GM12874 (cell line): Measurements from ENCODE around the gene ZNF800.

Experiments
- TF ChIP-seq, protein P1 (sequence below): IDR thresholded peaks from 2 replicates; pipeline ENCODE4 v1.5.1; 2011; ENCODE audit warnings: low read depth, mild to moderate bottlenecking, control low read depth, low read length, moderate library complexity; ENCODE audit not compliant: insufficient read depth

The ZNF800 gene

DNA sequence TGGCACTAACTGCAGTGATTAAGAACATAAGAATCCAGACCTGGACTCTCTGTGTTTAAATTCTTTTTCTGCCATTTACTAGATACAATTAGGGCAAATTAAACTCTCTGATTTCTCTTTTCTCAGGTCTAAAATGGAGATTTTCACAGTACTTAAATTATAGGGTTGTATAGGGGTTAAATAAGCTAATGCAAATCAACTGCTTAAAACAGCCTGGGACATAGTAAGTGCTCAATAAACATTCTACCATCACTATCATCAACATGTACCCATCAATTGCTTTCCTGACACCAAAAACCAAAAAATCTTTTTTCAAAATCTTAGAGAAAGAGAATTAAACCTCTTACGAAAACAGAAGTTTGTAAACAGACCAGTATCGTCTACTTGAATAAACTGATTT, 4.5 kb downstream of the ZNF800 start:
- TF ChIP-seq, protein P1, sequence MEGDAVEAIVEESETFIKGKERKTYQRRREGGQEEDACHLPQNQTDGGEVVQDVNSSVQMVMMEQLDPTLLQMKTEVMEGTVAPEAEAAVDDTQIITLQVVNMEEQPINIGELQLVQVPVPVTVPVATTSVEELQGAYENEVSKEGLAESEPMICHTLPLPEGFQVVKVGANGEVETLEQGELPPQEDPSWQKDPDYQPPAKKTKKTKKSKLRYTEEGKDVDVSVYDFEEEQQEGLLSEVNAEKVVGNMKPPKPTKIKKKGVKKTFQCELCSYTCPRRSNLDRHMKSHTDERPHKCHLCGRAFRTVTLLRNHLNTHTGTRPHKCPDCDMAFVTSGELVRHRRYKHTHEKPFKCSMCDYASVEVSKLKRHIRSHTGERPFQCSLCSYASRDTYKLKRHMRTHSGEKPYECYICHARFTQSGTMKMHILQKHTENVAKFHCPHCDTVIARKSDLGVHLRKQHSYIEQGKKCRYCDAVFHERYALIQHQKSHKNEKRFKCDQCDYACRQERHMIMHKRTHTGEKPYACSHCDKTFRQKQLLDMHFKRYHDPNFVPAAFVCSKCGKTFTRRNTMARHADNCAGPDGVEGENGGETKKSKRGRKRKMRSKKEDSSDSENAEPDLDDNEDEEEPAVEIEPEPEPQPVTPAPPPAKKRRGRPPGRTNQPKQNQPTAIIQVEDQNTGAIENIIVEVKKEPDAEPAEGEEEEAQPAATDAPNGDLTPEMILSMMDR: no peak

GRCh38 chr7:127383123-127383835, 9.2 kb downstream of the ZNF800 start:
- TF ChIP-seq, protein P1: no peak

DNA sequence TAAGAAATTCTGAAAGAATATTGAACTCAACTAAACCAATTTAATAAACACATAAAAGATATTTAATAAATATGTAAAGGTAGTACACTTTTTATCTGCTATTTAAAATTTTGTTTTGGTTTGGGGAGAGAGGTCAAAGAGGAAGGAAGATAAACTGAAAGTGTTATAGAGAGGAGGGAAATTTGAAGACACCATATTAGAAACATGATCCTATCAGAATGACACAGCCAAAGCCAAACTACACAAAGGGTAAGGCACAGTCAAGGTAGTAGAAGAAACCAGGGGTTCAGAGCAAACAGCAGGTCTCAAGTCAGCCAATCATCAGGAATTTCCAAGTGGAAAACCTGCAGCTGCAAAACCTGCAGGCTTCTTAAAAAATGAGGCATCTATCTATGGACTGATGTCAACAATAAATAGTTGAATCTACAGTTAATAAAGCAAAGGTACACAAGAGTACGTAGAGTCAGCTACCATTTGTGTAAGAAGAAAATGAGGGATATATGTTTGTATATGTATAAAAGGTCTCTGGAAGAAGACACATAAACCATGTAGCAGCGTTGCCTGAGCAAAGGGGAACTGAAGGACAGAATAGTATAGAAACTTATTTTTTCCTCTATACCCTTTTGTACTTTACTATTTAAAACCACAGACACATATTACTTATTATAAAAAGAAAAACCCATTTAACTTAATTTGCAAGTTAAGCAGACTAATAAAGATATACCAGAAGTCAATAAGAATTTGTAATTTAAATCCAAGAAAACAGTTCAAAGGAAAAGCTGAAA, 10.0 kb downstream of the ZNF800 start:
- TF ChIP-seq, protein P1: no peak

DNA sequence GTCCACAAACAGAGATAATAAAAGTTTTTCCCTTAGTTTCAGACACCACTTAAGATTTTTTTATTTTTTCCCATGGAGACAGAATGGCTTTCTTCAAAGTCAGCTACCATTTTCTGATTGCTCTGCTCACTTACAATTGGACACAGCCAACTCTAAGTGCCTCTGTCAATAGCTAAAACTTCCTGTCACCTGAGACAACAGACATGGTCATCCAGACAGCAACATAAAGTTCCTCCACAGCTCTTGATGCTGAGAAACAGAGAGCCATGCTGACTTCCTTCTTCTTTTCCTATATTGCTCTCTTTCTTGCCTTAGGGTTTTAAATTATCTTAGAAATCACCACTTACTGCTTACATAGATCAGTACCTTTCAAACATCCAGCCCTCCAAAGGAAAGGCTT, 12.0 kb downstream of the ZNF800 start:
- TF ChIP-seq, protein P1: no peak

DNA sequence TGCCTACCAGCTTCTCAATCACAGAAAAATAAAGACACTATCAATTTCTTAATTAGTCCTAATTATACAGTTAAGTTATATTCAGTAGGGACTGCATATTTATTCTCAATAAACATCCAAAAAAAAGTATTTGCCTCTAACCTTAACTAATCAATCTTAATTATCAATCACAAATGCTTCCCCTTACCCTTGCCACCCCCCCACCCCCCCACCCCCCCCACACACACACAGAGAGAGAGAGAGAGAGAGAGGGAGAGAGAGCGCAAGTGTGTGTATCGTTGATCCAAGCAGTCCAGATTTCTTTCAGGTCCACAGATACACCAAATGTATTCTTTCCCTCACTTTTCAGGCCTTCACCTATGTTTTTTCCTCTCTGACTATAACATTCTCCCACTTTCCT, 12.9 kb downstream of the ZNF800 start:
- TF ChIP-seq, protein P1: no peak

DNA sequence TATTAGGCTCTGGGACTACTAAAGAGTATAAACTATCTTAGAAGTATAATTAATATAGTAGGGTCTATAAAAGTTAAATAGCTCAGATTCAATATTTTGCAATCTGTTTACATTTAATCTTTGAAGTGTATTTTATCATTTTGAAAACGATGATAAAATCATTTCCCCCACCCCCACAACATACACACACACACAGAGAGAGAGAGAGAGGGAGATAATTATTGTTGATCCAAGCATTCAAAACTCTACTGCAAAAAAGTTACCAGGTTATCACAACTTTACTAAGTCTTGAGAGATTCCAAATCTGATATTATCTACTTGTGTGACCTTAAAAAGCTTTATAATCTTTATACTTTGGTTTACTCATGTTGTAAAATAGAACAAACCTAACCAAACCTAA, 14.0 kb downstream of the ZNF800 start:
- TF ChIP-seq, protein P1: no peak

DNA sequence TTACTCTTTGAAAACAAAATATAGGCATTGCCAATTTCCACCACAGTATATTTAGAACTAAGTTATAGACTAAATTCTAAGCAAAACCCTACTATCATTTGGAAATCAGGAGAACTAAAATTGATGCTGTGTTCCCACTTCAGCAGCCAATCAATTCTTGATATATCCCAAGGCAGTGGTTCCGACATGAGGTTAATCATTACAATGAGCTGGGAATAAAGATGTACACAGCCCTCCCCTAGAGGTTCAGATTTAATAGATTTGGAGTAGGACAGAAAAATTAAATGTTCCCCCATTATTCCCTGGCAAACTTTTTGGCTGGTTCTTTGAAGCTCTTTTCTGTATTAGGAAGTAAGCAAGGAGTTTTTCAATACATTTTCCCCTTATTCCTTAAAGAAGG, 15.1 kb downstream of the ZNF800 start:
- TF ChIP-seq, protein P1: no peak
